HEK293 (cell line): ENCODE results near the gene DNAJC13.

Experiments
- CTCF ChIA-PET: fragments of 350-600 bp; formaldehyde crosslinking; extraction: SDS; loops from one replicate; lab custom pipeline; 2021; ENCODE audit warnings: antibody characterized with exemption; lab: Yijun Ruan, JAX
- POLR2A ChIA-PET: fragments of 300-600 bp; formaldehyde crosslinking; extraction: SDS; loops from one replicate; lab custom pipeline; 2020; ENCODE audit warnings: antibody characterized with exemption, inconsistent platforms; lab: Yijun Ruan, JAX
- H3K27ac ChIP-seq: fragments of 200-500 bp; sonication (Bioruptor generic); 2 replicates; pipeline ENCODE4 v1.5.1; 2014; ENCODE audit warnings: low read depth, low read length, control low read depth, inconsistent platforms; ENCODE audit errors: extremely low read depth
- H3K36me3 ChIP-seq, 2 experiments: fragments of 200-500 bp in 1 of 2; sonication (Bioruptor generic) in 1 of 2; 1 replicate in 1 of 2; 2 replicates in 1 of 2; pipeline ENCODE4 v1.5.1; 2014 to 2017; ENCODE audit warnings: inconsistent platforms in 2 of 2, low read length in 2 of 2; ENCODE audit not compliant: control insufficient read depth in 2 of 2, insufficient read depth in 1 of 2
- H3K4me1 ChIP-seq: fragments of 200-500 bp; sonication (Bioruptor generic); 2 replicates; pipeline ENCODE4 v1.5.1; 2014; ENCODE audit warnings: mild to moderate bottlenecking, low read length, inconsistent platforms; ENCODE audit not compliant: control insufficient read depth, insufficient read depth
- H3K4me3 ChIP-seq: 2 replicates; pipeline ENCODE4 v1.5.1; 2011; ENCODE audit warnings: low read depth, mild to moderate bottlenecking, control low read depth, low read length, moderate library complexity
- H3K9me3 ChIP-seq: fragments of 200-500 bp; sonication (Bioruptor generic); 2 replicates; pipeline ENCODE4 v1.5.1; 2014; ENCODE audit warnings: low read depth, low read length, inconsistent platforms; ENCODE audit not compliant: control insufficient read depth, insufficient read depth
- ATF2 ChIP-seq: fragments of 450-650 bp; formaldehyde crosslinking; IDR thresholded peaks from 2 replicates; pipeline ENCODE4 v1.5.1; 2016; ENCODE audit warnings: missing biosample characterization, missing genetic modification characterization, low read depth
- BCL11A ChIP-seq: fragments of 450-650 bp; formaldehyde crosslinking; IDR thresholded peaks from 2 replicates; pipeline ENCODE4 v1.5.1; 2016; ENCODE audit warnings: low read depth, missing biosample characterization, missing genetic modification characterization
- FEZF1 ChIP-seq: fragments of 450-650 bp; formaldehyde crosslinking; IDR thresholded peaks from 2 replicates; pipeline ENCODE4 v1.5.1; 2016; ENCODE audit warnings: missing biosample characterization, missing genetic modification characterization
- GFI1B ChIP-seq: fragments of 450-650 bp; formaldehyde crosslinking; IDR thresholded peaks from 2 replicates; pipeline ENCODE4 v1.5.1; 2016; ENCODE audit warnings: missing biosample characterization, missing genetic modification characterization
- HOXD13 ChIP-seq: sonication (generic); formaldehyde crosslinking; IDR thresholded peaks from 2 replicates; pipeline ENCODE4 v1.8.0; 2022; ENCODE audit warnings: missing genetic modification reagents, borderline replicate concordance
- KLF17 ChIP-seq: fragments of 450-650 bp; formaldehyde crosslinking; IDR thresholded peaks from 2 replicates; pipeline ENCODE4 v1.5.1; 2016; ENCODE audit warnings: missing biosample characterization, missing genetic modification characterization
- MEIS1 ChIP-seq: sonication (generic); formaldehyde crosslinking; IDR thresholded peaks from 2 replicates; pipeline ENCODE4 v1.8.1; 2022; ENCODE audit warnings: missing genetic modification reagents, mild to moderate bottlenecking, borderline replicate concordance
- SP7 ChIP-seq: fragments of 450-650 bp; formaldehyde crosslinking; IDR thresholded peaks from 2 replicates; pipeline ENCODE4 v1.5.1; 2016; ENCODE audit warnings: missing biosample characterization, missing genetic modification characterization
- ZBTB20 ChIP-seq: fragments of 450-650 bp; formaldehyde crosslinking; IDR thresholded peaks from 2 replicates; pipeline ENCODE4 v1.5.1; 2016; ENCODE audit warnings: missing biosample characterization, missing genetic modification characterization
- ZNF114 ChIP-seq: fragments of 450-650 bp; formaldehyde crosslinking; IDR thresholded peaks from 2 replicates; pipeline ENCODE4 v1.5.0; 2017; ENCODE audit warnings: missing biosample characterization, missing genetic modification characterization
- ZNF133 ChIP-seq: fragments of 450-650 bp; formaldehyde crosslinking; IDR thresholded peaks from 2 replicates; pipeline ENCODE4 v1.5.1; 2016; ENCODE audit warnings: missing biosample characterization, missing genetic modification characterization
- ZNF140 ChIP-seq: fragments of 450-650 bp; formaldehyde crosslinking; IDR thresholded peaks from 2 replicates; pipeline ENCODE4 v1.5.1; 2016; ENCODE audit warnings: missing biosample characterization, missing genetic modification characterization
- ZNF23 ChIP-seq: fragments of 450-650 bp; formaldehyde crosslinking; IDR thresholded peaks from 2 replicates; pipeline ENCODE4 v1.5.1; 2016; ENCODE audit warnings: missing biosample characterization, missing genetic modification characterization, borderline replicate concordance
- ZNF280D ChIP-seq: fragments of 450-650 bp; formaldehyde crosslinking; IDR thresholded peaks from 2 replicates; pipeline ENCODE4 v1.5.1; 2016; ENCODE audit warnings: missing biosample characterization, missing genetic modification characterization
- ZNF292 ChIP-seq: fragments of 450-650 bp; formaldehyde crosslinking; IDR thresholded peaks from 2 replicates; pipeline ENCODE4 v1.5.1; 2016; ENCODE audit warnings: low read depth, missing biosample characterization, missing genetic modification characterization, borderline replicate concordance
- ZNF302 ChIP-seq: fragments of 450-650 bp; formaldehyde crosslinking; IDR thresholded peaks from 2 replicates; pipeline ENCODE4 v1.5.1; 2016; ENCODE audit warnings: missing biosample characterization, missing genetic modification characterization, low read depth
- ZNF324 ChIP-seq: fragments of 450-650 bp; formaldehyde crosslinking; IDR thresholded peaks from 2 replicates; pipeline ENCODE4 v1.5.1; 2016; ENCODE audit warnings: missing biosample characterization, missing genetic modification characterization
- ZNF560 ChIP-seq: fragments of 450-650 bp; formaldehyde crosslinking; IDR thresholded peaks from 2 replicates; pipeline ENCODE4 v1.5.1; 2017; ENCODE audit warnings: missing biosample characterization, missing genetic modification characterization, borderline replicate concordance
- ZNF561 ChIP-seq: fragments of 450-650 bp; IDR thresholded peaks from 2 replicates; pipeline ENCODE4 v1.5.1; 2018; ENCODE audit warnings: missing biosample characterization, missing genetic modification characterization, borderline replicate concordance
- ZNF596 ChIP-seq: fragments of 450-650 bp; IDR thresholded peaks from 2 replicates; pipeline ENCODE4 v1.5.0; 2018; ENCODE audit warnings: missing biosample characterization, mild to moderate bottlenecking, missing genetic modification characterization, moderate library complexity
- ZSCAN4 ChIP-seq: fragments of 450-650 bp; formaldehyde crosslinking; IDR thresholded peaks from 2 replicates; pipeline ENCODE4 v1.5.1; 2017; ENCODE audit warnings: missing biosample characterization, missing genetic modification characterization

The DNAJC13 gene

GRCh38 chr3:132543011-132543739, 125.9 kb downstream of the DNAJC13 start:
- no peaks in the 10 kb centered on the region for H3K4me1 ChIP-seq
- TF ChIP-seq FEZF1 (tag by site-specific recombination): no peak
- no peak for TF ChIP-seq ZNF324 (tag by site-specific recombination)
- TF ChIP-seq ATF2 (tag by site-specific recombination): no peak
- no peak for TF ChIP-seq ZNF560
- no peak for TF ChIP-seq ZNF140
- no peak for TF ChIP-seq ZNF114 (tag by site-specific recombination)
- TF ChIP-seq ZNF133 (tag by site-specific recombination): no peak
- TF ChIP-seq GFI1B (tag by site-specific recombination): no peak
- TF ChIP-seq ZSCAN4: no peak
- TF ChIP-seq SP7: no peak
- no peak for TF ChIP-seq HOXD13 (CRISPR knock-in tag)
- TF ChIP-seq ZNF561 (tag by site-specific recombination): no peak
- TF ChIP-seq ZNF23 (tag by site-specific recombination): no peak
- TF ChIP-seq ZNF292: no peak
- no peak for TF ChIP-seq KLF17 (tag by site-specific recombination)
- H3K4me3 ChIP-seq: no peak overlapping the region
- POLR2A ChIA-PET: no interaction called here
- CTCF ChIA-PET: no interaction called here
- H3K27ac ChIP-seq: no peak overlapping the region
- H3K36me3 ChIP-seq: peaks cover 0 to 20% of the 10 kb centered on the region in 2 experiments; a peak in 1 of 3 replicates
- H3K9me3 ChIP-seq: no peaks in the 10 kb centered on the region

GRCh38 chr3:132544130-132544529, 126.8 kb downstream of the DNAJC13 start:
- no peaks in the 10 kb centered on the region for H3K9me3 ChIP-seq
- H3K4me3 ChIP-seq: no peak overlapping the region
- H3K27ac ChIP-seq: no peak overlapping the region
- no peaks in the 10 kb centered on the region for H3K4me1 ChIP-seq
- TF ChIP-seq ZNF302 (no peak), ZNF596 (no peak), ZNF280D (no peak), BCL11A (no peak), MEIS1 (no peak), ZBTB20 (no peak)
- ChIA-PET CTCF (no interaction called here), POLR2A (no interaction called here)
- H3K36me3 ChIP-seq: peaks cover 0 to 15% of the 10 kb centered on the region in 2 experiments; a peak in 1 of 3 replicates
